Sigmoid colon (tissue), 4 donors: ENCODE measurements around the gene SEH1L.

ENCODE experiments used
- CTCF ChIP-seq, 4 experiments: fragments of 450-650 bp in 3 of 4; fragments of 200-600 bp in 1 of 4; IDR thresholded peaks; one replicate each; pipeline ENCODE4 v1.5.1; 2016 to 2019; ENCODE audit warnings: antibody characterized with exemption in 4 of 4, mild to moderate bottlenecking in 3 of 4, moderate library complexity in 2 of 4
- EP300 ChIP-seq, 4 donors: sonication (generic); formaldehyde crosslinking; IDR thresholded peaks; one replicate each; pipeline ENCODE4 v1.6.1; 2017; ENCODE audit warnings: antibody characterized with exemption in 4 of 4
- POLR2A ChIP-seq, 2 donors: fragments of 450-650 bp; IDR thresholded peaks; one replicate each; pipeline ENCODE4 v1.6.1; 2016; ENCODE audit warnings: antibody characterized with exemption in 2 of 2, mild to moderate bottlenecking in 2 of 2, moderate library complexity in 2 of 2
- POLR2AphosphoS5 ChIP-seq, 4 donors: sonication (generic); formaldehyde crosslinking; IDR thresholded peaks; one replicate each; pipeline ENCODE4 v1.6.1; 2017; ENCODE audit warnings: antibody characterized with exemption in 4 of 4

DNA sequence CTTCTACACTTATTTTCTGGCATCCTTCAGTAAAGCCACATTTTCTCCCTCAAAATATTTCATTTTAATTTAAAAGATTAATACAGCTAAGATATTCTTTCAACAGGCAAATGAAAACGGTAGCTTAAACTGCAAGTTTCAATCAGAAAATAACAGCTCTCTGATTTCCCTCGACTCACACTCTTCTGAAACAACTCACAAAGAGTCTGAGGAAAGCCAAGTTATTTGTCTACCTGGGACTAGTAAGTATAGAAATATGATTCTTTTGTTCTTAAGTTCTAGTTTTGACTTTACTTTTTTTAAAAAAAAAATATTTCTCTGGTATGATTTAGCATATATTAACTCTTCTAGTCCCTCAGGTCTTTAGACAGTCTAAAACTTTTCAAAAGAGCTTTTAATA lies 70.6 kb downstream of the SEH1L start:
- TF ChIP-seq POLR2A (IDR thresholded peaks at IDR 0.05), result no peak
- TF ChIP-seq CTCF (IDR thresholded peaks at IDR 0.05), result no peak
- TF ChIP-seq POLR2AphosphoS5 (IDR thresholded peaks at IDR 0.05), result no peak
- no peak for TF ChIP-seq EP300 (IDR thresholded peaks at IDR 0.05)
